Effector memory CD4-positive, alpha-beta T cell (primary cell): Measurements from ENCODE around the gene WASF3.

Source experiments
- DNase-seq, 3 donors: peaks; one replicate each; pipeline ENCODE4 v3.0.0-alpha.2; 2020
- H3K27ac ChIP-seq: 2 replicates; pipeline ENCODE4 v1.7.0; 2013; ENCODE audit warnings: mild to moderate bottlenecking, low read length, moderate library complexity; ENCODE audit not compliant: insufficient read depth, poor library complexity, severe bottlenecking
- H3K27me3 ChIP-seq: replicated peaks from 2 replicates; pipeline ENCODE4 v1.7.0; 2013; ENCODE audit warnings: mild to moderate bottlenecking, low read length; ENCODE audit not compliant: insufficient read depth, control insufficient read depth, poor library complexity, severe bottlenecking
- H3K36me3 ChIP-seq: 2 replicates; pipeline ENCODE4 v1.7.0; 2013; ENCODE audit warnings: mild to moderate bottlenecking, low read length, moderate library complexity; ENCODE audit not compliant: control insufficient read depth, insufficient read depth
- H3K4me1 ChIP-seq: 2 replicates; pipeline ENCODE4 v1.7.0; 2013; ENCODE audit warnings: low read length, mild to moderate bottlenecking; ENCODE audit not compliant: control insufficient read depth, insufficient read depth, poor library complexity, severe bottlenecking
- H3K4me3 ChIP-seq: 2 replicates; pipeline ENCODE4 v1.7.0; 2013; ENCODE audit warnings: low read length, low read depth, mild to moderate bottlenecking; ENCODE audit not compliant: insufficient read depth, poor library complexity, severe bottlenecking
- H3K9me3 ChIP-seq: 2 replicates; pipeline ENCODE4 v1.7.0; 2013; ENCODE audit warnings: mild to moderate bottlenecking, low read length, moderate library complexity; ENCODE audit not compliant: control insufficient read depth

WASF3 gene

GRCh38 chr13:26698392-26699196 is 141.1 kb downstream of the WASF3 start:
- Histone ChIP-seq H3K4me3 (no peak overlapping the region), H3K27ac (no peak overlapping the region)

GRCh38 chr13:26699197-26699490 is 141.7 kb downstream of the WASF3 start:
- H3K4me3 ChIP-seq: no peak overlapping the region
- no peaks in the 10 kb centered on the region for H3K36me3 ChIP-seq
- no peaks in the 10 kb centered on the region for H3K27me3 ChIP-seq
- no peaks in the 10 kb centered on the region for H3K9me3 ChIP-seq
- no peak for DNase-seq
- no peak overlapping the region for H3K27ac ChIP-seq
- no peaks in the 10 kb centered on the region for H3K4me1 ChIP-seq

More at GRCh38 chr13:26698392-26699196, 141.1 kb downstream of the WASF3 start:
- H3K27me3 ChIP-seq: no peaks in the 10 kb centered on the region
- peak; percentile 44 to 61 (median 44) for DNase-seq
- no peaks in the 10 kb centered on the region for H3K4me1 ChIP-seq
- no peaks in the 10 kb centered on the region for H3K9me3 ChIP-seq
- H3K36me3 ChIP-seq: no peaks in the 10 kb centered on the region

- Histone ChIP-seq H3K27ac (no peak overlapping the region), H3K4me3 (no peak overlapping the region), H3K9me3 (no peaks in the 10 kb centered on the region), H3K4me1 (no peaks in the 10 kb centered on the region), H3K27me3 (no peaks in the 10 kb centered on the region), H3K36me3 (no peaks in the 10 kb centered on the region)
- DNase-seq: no peak
Observed at GRCh38 chr13:26705536-26705935, 148.1 kb downstream of the WASF3 start.

GRCh38 chr13:26706381-26706780 is 148.9 kb downstream of the WASF3 start:
- H3K4me1 ChIP-seq: no peaks in the 10 kb centered on the region
- H3K4me3 ChIP-seq: no peak overlapping the region
- no peaks in the 10 kb centered on the region for H3K36me3 ChIP-seq
- no peak for DNase-seq
- no peak overlapping the region for H3K27ac ChIP-seq
- no peaks in the 10 kb centered on the region for H3K27me3 ChIP-seq
- H3K9me3 ChIP-seq: no peaks in the 10 kb centered on the region

GRCh38 chr13:26707122-26708006 is 149.9 kb downstream of the WASF3 start:
- H3K36me3 ChIP-seq: no peaks in the 10 kb centered on the region
- H3K4me3 ChIP-seq: no peak overlapping the region
- no peaks in the 10 kb centered on the region for H3K9me3 ChIP-seq
- H3K4me1 ChIP-seq: no peaks in the 10 kb centered on the region
- no peaks in the 10 kb centered on the region for H3K27me3 ChIP-seq
- DNase-seq: peak in 1 of 3 donors; percentile 26
- no peak overlapping the region for H3K27ac ChIP-seq

GRCh38 chr13:26708007-26708297 is 150.5 kb downstream of the WASF3 start:
- no peaks in the 10 kb centered on the region for H3K9me3 ChIP-seq
- H3K27me3 ChIP-seq: no peaks in the 10 kb centered on the region
- H3K27ac ChIP-seq: no peak overlapping the region
- H3K36me3 ChIP-seq: no peaks in the 10 kb centered on the region
- H3K4me1 ChIP-seq: no peaks in the 10 kb centered on the region
- no peak overlapping the region for H3K4me3 ChIP-seq
- no peak for DNase-seq

GRCh38 chr13:26709461-26709860 is 152.0 kb downstream of the WASF3 start:
- Histone ChIP-seq H3K36me3 (no peaks in the 10 kb centered on the region), H3K27ac (no peak overlapping the region), H3K27me3 (no peaks in the 10 kb centered on the region), H3K4me1 (no peaks in the 10 kb centered on the region), H3K4me3 (no peak overlapping the region), H3K9me3 (no peaks in the 10 kb centered on the region)
- DNase-seq: no peak

GRCh38 chr13:26710166-26710565 is 152.7 kb downstream of the WASF3 start:
- DNase-seq: no peak
- no peak overlapping the region for H3K4me3 ChIP-seq

GRCh38 chr13:26711211-26711610 is 153.7 kb downstream of the WASF3 start:
- Histone ChIP-seq H3K4me3 (no peak overlapping the region), H3K4me1 (no peaks in the 10 kb centered on the region), H3K27ac (no peak overlapping the region), H3K36me3 (no peaks in the 10 kb centered on the region), H3K27me3 (no peaks in the 10 kb centered on the region), H3K9me3 (no peaks in the 10 kb centered on the region)
- DNase-seq: no peak

More at GRCh38 chr13:26710166-26710565, 152.7 kb downstream of the WASF3 start:
- Histone ChIP-seq H3K4me1 (no peaks in the 10 kb centered on the region), H3K36me3 (no peaks in the 10 kb centered on the region), H3K9me3 (no peaks in the 10 kb centered on the region), H3K27me3 (no peaks in the 10 kb centered on the region), H3K27ac (no peak overlapping the region)

- no peaks in the 10 kb centered on the region for H3K4me1 ChIP-seq
- no peak overlapping the region for H3K4me3 ChIP-seq
- no peaks in the 10 kb centered on the region for H3K9me3 ChIP-seq
- no peak for DNase-seq
- H3K27me3 ChIP-seq: no peaks in the 10 kb centered on the region
- H3K27ac ChIP-seq: no peak overlapping the region
- no peaks in the 10 kb centered on the region for H3K36me3 ChIP-seq
Observed at GRCh38 chr13:26713341-26713740, 155.9 kb downstream of the WASF3 start.
